WTC11 (cell line): ENCODE data around the gene SPTLC1.

Experiments
- SOX15 ChIP-seq: fragments of 250-450 bp; sonication (Bioruptor Pico); IDR thresholded peaks from 2 replicates; pipeline ENCODE4 v1.9.0; 2021; ENCODE audit warnings: mild to moderate bottlenecking
- TF ChIP-seq, protein P1 (sequence below): sonication (generic); formaldehyde crosslinking; IDR thresholded peaks from 2 replicates; pipeline ENCODE4 v1.8.1; 2023; ENCODE audit warnings: mild to moderate bottlenecking, missing genetic modification reagents, moderate library complexity
- TF ChIP-seq, protein P2 (sequence below): fragments of 200-600 bp; IDR thresholded peaks from 2 replicates; pipeline ENCODE4 v1.8.0; 2022; ENCODE audit warnings: antibody characterized with exemption

DNA sequence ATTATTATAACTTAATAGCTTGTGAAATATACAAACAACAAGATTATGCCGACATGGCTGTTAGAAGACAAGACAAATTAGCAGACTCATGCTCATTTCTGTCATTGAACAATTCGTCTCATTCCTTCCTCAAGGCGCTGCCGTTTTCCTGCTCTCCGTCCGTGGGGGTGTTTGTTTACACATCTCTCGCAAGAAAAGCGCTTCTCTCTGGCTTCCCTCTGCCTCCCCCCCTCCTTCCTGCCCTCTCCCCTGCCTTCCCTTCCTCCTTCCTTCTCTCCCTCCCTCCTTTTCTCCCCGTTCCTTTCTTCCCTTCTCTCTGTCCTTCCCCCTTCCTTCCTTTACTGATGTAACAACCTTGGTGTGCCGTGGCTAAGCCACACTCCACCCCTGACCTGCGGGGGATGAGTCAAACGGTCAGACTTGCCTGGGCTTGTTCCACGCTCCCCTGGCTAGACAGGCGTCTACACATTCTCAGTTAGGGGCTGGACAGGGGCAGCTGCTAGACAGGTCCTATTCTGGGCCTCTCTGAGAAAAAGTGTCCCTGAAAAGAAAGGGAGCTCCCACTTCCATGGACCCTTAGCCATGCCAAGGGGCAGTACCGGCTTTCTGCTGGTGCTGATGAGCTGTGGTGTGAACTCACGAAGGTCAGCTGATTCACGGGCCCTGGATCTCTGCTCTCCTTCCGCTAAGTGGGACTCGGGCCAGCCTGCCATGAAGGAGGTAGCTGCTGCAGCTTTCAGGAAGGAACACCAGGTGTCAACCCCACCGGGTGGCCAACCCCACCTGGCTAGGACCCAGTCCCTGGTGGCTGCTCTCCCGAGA, 32.0 kb upstream of the SPTLC1 start:
- TF ChIP-seq, protein P1, sequence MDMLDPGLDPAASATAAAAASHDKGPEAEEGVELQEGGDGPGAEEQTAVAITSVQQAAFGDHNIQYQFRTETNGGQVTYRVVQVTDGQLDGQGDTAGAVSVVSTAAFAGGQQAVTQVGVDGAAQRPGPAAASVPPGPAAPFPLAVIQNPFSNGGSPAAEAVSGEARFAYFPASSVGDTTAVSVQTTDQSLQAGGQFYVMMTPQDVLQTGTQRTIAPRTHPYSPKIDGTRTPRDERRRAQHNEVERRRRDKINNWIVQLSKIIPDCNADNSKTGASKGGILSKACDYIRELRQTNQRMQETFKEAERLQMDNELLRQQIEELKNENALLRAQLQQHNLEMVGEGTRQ, result no peak
- TF ChIP-seq, protein P2, sequence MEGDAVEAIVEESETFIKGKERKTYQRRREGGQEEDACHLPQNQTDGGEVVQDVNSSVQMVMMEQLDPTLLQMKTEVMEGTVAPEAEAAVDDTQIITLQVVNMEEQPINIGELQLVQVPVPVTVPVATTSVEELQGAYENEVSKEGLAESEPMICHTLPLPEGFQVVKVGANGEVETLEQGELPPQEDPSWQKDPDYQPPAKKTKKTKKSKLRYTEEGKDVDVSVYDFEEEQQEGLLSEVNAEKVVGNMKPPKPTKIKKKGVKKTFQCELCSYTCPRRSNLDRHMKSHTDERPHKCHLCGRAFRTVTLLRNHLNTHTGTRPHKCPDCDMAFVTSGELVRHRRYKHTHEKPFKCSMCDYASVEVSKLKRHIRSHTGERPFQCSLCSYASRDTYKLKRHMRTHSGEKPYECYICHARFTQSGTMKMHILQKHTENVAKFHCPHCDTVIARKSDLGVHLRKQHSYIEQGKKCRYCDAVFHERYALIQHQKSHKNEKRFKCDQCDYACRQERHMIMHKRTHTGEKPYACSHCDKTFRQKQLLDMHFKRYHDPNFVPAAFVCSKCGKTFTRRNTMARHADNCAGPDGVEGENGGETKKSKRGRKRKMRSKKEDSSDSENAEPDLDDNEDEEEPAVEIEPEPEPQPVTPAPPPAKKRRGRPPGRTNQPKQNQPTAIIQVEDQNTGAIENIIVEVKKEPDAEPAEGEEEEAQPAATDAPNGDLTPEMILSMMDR, result no peak
- no peak for TF ChIP-seq SOX15 (CRISPR knock-in tag)
